NCI-H1694 (cell line): ENCODE results near the gene PGAP6.
"Not testable (repeated sequence)": the region's sequence is repeated elsewhere in the genome, so short reads cannot be mapped to it uniquely, and the experiment has no call there.

Experiments used
- DNase-seq: peaks from one replicate; lab custom pipeline; 2025; lab: John Stamatoyannopoulos, UW

Gene PGAP6

DNA sequence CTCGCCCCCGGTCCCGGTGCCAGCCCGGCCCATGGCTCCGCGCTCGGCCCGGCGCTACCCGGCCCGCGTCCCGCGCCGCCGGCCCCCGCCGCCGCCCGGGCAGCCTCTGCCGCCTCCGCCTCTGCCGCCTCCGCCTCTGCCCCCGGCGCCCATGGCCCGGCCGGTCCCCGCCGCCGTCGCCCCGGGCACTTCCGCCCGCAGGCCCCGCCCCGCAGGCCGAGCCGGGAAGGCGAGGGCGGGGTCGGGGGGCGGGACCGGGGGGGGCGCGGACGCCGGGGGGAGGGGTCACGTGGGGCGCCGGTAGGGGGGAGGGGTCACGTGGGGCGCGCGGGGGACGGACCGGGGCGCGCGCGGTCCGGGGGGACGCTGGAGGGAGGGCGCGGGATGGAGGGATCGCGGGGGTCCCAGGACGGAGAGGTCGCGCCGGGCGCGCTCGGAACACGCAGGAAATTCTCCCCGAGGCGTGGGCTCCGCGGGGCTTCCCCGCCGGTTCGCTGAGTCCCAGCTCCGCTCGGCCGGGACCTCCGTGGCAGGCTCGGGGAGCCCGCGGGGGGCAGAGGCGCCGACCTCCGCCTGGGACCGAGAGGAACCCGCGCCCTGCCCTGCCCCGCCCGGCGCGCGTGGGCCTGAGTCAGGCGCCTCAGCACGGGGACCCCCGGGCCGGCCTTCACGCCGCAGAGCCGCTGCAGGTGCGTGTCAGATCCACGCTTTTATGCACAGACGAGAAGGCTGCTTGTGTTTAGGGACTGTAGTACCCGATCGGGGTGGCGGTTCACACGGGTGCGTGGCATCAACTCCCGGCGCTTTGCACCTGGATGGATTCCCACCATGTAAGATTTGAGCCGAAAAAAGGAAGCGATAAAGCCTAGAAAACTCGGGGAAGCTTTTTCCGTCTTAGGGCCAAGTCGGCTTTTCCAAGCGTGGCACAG, at the start of gene PGAP6:
Gene PGAP6, minus strand, starts transcription at position 190 of the 929 bp plus-strand sequence. Its CDS starts 157 bp downstream, at position 33.
- no peak for DNase-seq

GRCh38 chr16:430904-431303, 49.1 kb upstream of the PGAP6 start:
- no peak for DNase-seq

DNA sequence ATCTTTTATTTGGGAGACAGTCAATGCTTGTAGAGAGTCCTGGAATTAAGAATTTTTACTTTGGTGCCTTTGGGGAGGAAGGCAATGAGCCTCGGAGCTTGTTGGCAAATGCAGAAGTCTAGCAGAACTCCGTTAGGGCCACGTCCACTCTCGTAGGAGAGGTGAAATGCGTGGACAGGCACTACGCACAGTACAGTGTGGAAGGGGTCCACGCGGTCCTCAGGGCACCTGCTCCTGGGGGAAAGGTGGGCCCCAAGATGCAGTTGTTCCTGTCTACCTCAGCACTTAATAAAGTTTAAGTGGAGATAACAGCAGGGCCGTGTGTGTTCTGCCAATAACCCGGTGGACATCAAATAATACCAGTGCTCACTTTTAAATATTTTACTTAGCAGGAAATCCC, 45.5 kb upstream of the PGAP6 start:
- DNase-seq, result no peak

GRCh38 chr16:426906-427249, 45.1 kb upstream of the PGAP6 start:
- no peak for DNase-seq

GRCh38 chr16:426115-426905, 44.5 kb upstream of the PGAP6 start:
- no peak for DNase-seq

DNA sequence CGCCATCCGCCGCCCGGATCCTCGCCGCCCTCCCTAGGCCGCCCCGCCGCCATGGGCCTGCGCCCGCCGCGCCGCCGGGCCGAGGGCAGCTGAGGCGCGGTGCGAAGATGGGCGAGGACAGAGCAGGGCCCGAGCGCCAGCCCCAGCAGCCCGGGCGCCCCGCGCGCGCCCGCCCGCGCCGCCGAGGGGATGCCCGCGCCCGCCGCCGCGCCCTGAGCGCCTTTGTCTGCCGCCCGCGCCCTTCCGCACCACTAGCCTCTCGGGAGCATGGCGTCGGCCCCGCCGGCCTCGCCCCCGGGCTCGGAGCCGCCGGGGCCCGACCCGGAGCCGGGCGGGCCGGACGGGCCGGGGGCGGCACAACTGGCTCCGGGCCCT, 43.9 kb upstream of the PGAP6 start:
- DNase-seq, result no peak

DNA sequence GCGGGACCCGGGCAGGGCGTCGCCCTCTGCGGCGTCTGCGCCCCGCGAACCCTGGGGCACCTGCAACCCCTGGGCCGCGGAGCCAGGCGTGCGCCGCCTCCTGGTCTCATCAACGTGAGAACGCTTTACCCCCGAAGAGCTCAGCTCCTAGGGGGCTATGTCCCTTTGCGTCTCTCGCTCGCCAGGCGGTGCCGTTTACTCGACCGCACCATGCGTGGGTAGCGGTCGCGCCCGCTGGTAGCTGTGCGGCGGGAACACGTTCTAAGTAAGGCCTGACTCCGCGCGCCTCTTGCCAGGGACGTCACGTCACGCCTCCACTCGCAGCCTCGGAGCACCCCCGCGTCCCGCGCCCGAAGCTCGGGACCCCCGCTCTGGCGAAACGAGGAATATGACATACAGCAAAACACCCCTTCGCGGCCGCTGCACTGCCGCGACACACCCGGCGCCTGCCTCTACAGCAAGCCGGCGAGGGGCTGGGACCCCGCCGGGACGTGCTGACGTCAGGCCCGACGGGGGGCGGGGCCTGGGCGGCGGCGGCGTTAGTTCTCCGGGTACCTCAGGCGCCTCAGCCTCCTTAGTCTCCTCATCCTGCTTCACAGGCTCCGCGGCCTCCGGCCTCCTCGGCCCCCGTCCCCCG, 43.4 kb upstream of the PGAP6 start, which contains the start of gene RAB11FIP3:
Gene RAB11FIP3, plus strand, starts transcription at position 568 of the 637 bp plus-strand sequence. CDS start 358 bp downstream, outside the sequence.
- DNase-seq, result peak; percentile 50

- no peak for DNase-seq
Measured at GRCh38 chr16:424623-425081, 42.9 kb upstream of the PGAP6 start.

GRCh38 chr16:424033-424622, 42.4 kb upstream of the PGAP6 start:
- DNase-seq, result peak; percentile 16

DNA sequence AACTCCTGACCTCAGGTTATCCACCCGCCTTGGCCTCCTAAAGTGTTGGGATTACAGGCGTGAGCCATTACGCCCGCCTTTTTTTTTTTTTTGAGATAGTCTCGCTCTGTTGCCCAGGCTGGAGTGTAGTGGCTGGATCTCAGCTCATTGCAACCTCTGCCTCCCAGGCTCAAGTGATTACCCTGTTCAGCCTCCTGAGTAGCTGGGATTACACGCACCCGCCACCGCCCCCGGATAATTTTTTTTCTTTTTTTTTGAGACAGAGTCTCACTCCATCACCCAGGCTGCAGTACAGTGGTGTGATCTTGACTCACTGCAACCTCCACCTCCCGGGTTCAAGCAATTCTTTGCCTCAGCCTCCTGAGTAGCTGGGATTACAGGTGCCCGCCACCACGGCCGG, 40.4 kb upstream of the PGAP6 start:
- DNase-seq, result not testable (repeated sequence)

GRCh38 chr16:415170-415498, 33.4 kb upstream of the PGAP6 start:
- not testable (repeated sequence) for DNase-seq

DNA sequence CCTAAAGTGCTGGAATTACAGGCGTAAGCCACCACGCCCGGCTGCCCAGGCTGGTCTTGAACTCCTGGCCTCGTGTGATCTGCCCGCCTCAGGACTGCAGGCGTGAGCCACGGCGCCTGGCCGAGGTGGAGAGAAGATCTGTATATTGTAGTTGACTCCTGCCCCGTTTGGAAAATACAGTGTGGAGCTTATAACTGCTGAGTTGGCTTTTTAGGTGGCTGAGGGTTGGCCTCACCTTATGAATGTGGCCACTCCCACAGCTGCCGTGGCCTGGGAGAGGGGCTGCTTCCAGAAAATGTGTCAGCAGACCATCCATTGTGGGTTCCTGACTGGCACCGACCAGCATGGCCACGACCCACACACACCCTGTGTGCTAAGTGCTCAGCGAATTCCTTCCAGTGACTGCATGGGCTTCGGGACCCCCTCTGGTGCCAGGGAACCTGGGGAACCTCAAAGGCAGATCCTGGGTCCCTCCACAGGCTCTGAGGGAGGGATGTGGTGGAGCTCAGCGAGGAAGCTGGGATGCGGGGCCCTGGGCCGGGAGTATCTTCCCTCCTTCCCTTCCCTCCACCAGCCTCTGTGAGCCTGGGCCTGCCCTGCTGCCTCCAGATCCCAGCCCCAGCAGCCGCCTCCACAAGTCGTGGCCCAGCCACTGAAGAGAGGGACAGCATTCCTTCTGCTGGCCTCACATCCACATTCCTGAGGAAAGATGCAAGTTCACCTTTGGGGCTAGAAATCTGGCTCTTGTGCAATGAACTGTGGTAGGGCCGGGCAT, 32.8 kb upstream of the PGAP6 start:
- DNase-seq, result no peak

DNA sequence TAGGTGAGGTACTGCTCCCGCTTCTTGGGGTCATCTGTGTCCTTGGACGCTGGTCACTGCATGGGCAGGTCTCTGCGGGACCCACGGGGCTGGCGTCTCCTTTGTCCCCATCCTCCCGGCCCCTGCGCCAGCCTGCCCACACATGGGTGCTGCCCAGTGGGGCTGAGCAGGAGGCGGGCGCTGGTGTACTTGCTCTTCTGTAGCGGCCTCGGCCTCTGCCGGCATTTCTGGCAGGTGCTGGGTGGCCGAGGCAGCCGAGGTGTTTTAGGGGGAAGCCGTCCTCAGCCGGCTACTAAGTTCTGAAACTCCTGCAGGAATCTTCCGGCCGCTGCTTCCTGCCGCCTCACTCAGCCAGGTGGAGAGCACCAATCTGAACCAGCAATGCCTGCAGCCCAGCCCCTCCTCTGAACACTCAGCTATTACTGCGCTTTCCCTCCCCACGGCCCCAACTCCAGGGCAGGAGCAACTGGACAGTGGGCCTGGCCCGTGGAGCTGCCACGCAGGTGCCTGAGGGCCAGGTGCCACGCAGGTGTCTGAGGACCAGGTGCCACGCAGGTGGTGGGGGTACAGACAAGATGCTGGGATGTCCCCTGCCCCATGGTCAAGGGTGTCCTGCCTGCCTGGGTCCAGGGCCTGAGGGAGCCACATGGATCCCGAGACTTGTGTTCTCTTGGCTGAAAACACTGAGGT, 29.9 kb upstream of the PGAP6 start:
- DNase-seq, result no peak

GRCh38 chr16:410516-411178, 28.9 kb upstream of the PGAP6 start:
- DNase-seq, result no peak

DNA sequence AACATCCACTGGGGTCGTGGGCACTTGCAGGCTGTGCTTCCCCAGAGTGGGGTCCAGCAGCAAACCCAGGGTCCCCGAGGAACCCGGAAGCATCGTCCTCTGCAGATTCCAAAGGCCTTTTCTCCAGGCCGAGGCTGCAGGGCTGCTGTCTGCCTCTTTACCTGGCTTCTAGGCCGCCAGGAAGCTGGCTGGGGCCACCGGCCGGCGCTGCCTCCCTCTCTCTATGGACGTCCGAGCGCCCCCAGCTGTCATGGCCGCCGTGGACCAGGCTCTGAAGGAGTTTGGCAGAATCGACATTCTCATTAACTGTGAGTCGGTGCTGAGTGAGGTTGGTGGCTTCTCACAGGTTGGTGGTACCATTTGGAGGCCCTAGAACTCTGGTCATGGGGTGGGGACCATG, 25.5 kb upstream of the PGAP6 start:
- no peak for DNase-seq

DNA sequence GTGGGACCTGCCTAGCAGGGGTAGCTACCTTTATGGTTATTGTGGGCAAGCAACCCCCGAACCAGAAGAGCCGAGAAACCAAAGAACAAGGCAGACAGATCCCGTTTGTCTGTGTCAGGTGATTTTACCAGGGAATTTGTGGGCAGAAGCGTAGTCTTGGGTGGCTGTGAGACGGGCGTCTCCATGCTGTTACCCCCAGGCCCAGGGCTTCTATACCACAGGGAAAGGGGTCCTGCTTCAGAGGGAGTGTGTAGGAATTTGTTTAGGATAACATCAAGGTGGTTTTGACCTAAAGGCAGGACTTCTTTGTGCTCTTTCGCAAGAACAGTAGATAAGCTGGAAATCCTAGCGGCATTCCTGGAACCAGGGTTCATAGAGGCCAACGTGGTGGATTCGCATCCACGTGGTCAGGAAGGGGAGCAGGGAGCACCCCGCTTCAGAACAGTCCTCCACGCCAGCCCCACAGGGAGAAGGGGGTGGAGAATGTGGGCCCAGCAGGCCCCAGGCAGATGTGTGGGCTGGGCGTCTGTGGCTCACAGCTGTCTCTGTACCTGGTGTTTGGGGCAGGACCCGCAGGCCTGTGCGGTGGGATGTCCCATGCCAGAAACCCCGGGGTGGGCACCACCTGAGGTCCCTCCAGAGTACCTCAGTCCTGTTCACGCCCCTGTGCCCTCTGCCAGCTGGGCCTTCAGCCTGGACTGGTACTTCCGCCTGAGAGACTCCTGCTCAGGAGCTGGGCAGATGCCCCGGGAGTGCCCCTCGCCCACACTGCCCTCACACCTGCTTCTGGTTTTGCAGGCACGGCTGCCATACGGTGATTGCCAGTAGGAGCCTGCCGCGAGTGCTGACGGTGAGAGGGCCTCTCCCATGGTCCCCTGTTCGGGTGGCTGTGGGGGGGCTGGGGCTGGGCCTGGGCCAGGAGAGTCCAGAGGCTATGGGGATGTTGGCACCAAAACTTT, 24.0 kb upstream of the PGAP6 start:
- DNase-seq, result no peak

GRCh38 chr16:404971-405486, 23.3 kb upstream of the PGAP6 start:
- no peak for DNase-seq

GRCh38 chr16:401468-402348, 19.9 kb upstream of the PGAP6 start, which contains the start of gene DECR2:
Gene DECR2 (plus strand): TSS chr16:401885. CDS start chr16:401964, 79 bp downstream.
- DNase-seq, result peak; percentile 67
